NCI-H146 treated with DMSO at 0.1 percent for 48 hours (cell line): ENCODE results near the gene ADRM1.

Experiments used
- DNase-seq: peaks from one replicate; lab custom pipeline; 2025; ENCODE audit not compliant: unreplicated experiment; lab: John Stamatoyannopoulos, UW

Gene ADRM1

DNA sequence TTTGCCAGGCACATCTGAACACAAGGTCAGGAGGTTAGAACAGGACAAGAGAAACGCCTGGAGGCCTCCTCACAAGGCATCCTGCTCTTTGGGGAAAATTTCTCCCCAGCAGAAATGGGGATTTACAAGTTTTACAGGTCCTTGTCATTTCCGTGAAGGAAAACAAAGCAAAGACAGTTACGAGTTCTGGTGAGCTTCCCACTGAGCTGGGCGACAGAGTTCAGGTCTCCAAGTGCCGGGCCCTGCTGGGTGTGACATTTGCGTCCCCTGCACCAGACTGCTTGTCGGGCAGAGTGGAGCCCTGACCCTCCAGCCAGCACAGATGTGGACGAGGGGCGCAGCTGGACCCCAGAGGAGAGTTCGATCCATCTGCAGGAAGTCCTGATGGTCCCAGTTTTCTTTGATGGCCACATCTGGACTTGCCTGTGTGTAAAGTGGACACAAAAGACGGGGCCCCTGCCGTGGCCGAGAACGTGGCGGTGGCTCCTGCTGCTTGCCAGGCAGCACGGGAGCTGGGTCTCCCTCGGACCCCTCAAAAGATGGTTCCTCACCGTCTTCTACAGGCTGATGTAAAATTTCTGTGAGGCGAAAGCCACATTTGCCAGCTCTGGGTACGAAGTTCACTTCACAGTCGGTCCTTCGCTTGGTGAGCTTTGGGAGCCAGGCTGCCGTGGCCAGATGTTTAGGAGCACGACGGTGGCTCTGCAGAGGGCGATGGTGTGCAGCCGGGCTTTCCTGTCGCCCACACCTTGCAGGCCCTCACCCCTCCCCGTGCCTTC is 5.2 kb upstream of the ADRM1 start:
- DNase-seq = no peak

GRCh38 chr20:62298577-62299249 is 4.1 kb upstream of the ADRM1 start:
- DNase-seq = no peak

DNA sequence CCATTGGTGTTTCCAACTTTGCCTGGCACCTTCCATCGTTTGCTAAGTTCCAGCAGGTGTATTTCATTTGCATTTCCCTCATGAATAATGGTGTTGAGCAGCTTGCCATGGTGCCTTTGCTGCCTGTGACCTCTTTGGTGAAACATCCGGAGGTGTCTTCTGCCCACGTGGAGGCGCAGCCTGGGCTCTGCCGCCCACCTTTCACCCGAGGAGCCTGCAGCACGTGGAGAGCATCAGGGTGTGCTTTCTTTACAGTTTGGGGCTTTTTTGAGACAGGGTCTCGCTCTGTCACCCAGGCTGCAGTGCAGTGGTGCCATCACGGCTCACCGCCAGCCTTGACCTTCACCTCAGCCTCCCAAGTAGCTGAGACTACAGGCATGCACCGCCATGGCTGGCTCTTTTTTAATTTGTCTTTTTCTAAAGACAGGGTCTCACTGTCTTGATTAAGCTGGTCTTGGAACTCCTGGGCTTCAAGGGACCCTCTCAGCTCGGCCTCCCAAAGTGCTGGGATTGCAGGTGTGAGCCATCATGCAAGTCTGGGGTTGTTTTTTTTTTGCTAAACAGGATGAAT is 3.0 kb upstream of the ADRM1 start:
- no peak for DNase-seq

GRCh38 chr20:62300319-62300718 is 2.5 kb upstream of the ADRM1 start:
- DNase-seq = no peak

- DNase-seq = no peak
These were observed 1.6 kb upstream of the ADRM1 start for GRCh38 chr20:62301111-62301668.

GRCh38 chr20:62301773-62302340 is 940 bp upstream of the ADRM1 start:
- peak; percentile 81 for DNase-seq

DNA sequence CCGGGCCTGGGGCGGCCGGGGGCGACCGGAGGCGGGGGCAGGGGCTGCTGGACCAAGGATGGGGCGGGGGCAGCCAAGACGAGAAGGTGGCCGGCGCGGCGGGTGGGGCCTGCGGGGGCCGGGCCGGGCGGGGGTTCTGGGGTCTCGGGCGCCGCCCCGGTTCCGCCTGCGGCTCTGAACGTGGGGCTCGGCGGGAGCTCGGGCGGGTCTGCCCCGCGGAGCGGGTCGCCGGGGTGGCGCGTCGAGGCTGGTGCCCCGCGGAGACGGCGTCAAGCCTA is 204 bp downstream of the ADRM1 start:
- no peak for DNase-seq

DNA sequence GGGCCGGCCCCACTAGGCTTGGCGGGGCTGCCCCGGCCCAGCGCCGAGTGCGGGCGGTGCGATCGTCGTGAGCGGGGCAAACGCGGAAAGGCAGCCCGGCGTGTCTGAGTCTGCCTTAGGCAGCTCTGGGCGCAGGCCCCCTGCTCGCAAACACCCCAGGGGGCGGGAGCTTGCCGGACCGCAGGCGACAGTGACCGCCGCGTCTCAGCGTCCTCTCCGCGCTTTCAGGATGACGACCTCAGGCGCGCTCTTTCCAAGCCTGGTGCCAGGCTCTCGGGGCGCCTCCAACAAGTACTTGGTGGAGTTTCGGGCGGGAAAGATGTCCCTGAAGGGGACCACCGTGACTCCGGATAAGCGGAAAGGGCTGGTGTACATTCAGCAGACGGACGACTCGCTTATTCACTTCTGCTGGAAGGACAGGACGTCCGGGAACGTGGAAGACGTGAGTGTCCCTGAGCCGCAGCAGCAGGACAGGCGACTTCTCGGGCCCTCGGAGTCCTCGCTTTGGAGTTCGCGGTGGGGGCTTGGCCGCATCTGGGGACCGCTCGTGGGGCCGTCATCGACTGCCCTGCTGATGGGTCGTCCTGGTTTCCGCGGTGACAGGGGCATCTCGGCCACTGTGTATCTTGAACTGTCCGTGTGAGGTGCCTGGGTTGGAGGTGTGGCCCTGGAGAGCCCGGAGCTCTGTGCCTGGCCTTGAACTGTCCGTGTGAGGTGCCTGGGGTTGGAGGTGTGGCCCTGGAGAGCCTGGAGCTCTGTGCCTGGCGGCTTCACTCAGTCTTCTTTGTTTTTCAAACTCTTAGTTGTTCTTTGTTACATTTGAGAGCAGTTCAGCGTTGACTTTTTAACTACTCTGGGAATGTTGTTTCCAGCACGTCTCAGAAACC is 786 bp downstream of the ADRM1 start:
- no peak for DNase-seq

DNA sequence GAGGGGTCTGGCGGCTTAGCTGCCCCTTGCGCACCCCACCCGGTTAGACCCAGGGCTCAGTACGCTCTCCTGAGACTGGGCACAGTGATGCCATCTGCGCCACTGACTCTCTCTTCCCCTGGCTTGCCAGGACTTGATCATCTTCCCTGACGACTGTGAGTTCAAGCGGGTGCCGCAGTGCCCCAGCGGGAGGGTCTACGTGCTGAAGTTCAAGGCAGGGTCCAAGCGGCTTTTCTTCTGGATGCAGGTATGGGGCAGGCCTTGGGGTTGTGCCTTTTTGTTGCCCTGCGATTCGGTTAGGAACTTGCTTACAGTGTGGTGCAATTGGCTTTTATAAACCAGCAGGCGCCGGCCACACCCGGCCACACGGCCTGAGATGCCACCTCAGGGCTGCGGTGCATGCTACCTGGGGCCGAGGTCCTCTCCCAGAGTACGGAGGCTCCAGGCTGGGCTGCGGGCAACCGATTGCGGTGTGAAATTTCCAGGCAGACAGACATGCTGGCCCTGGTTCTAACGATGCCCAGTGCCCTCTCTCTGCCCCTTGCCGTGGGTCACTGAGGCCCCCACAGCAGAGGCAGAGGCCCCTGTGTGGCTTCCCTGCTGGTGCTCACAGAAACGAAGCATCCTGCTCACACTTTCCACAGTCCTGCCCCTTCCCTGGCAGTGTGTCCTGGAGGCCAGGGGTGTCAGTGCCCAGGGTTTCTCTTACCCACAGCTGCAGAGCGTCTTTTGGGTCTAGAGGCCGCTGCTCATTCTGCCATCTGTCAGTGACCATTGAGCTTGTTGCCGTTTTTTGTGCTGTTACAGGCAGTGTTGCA is 1.7 kb downstream of the ADRM1 start:
- DNase-seq = no peak

GRCh38 chr20:62305149-62305764 is 2.5 kb downstream of the ADRM1 start:
- DNase-seq = no peak

- DNase-seq = no peak
These were observed 3.1 kb downstream of the ADRM1 start for GRCh38 chr20:62305765-62306413.

- DNase-seq = no peak
These were observed 3.8 kb downstream of the ADRM1 start for GRCh38 chr20:62306414-62307187.

- DNase-seq = no peak
These were observed 4.7 kb downstream of the ADRM1 start for GRCh38 chr20:62307226-62308101.

GRCh38 chr20:62308102-62308822 is 5.5 kb downstream of the ADRM1 start:
- DNase-seq = no peak

- no peak for DNase-seq
These were observed 6.6 kb downstream of the ADRM1 start for GRCh38 chr20:62309198-62309944.
